ENCODE results near the gene MUC21.

Gene MUC21

DNA sequence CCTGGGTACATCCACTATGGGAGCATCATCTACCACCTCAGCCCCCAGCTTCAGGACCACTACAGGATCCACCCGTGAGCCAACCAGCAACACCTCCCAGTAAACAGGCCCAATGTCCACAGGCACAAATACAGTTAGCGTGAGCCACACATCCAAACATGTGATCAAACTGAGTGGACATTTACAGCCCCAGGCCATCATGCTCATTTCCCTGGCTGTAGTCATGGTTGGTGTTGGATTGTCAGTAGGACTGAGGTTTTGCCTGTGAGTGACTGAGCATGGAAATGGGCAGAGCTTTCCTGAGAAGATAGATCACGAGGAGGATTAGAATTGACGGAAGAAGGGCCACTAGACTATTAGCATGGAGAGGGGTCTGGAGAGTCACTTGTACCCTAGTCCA, 10.7 kb upstream of the MUC21 start:
- Histone ChIP-seq H4K8ac (ENCODE audit: low read depth, low read length) (no peak overlapping the region), H2BK120ac (ENCODE audit: low read depth, low read length) (no peak overlapping the region), H2BK5ac (ENCODE audit: low read length) (no peak overlapping the region), H2AK5ac (ENCODE audit: low read depth, low read length) (no peak overlapping the region), H3K36me3 (replicated peaks in 1 of 2; ENCODE audit: control insufficient read depth in 2 of 2, insufficient read depth in 2 of 2, low read length in 2 of 2) (no peaks in the 10 kb centered on the region), H3K4me3 (ENCODE audit: low read length in 2 of 2) (no peak overlapping the region), H2BK15ac (ENCODE audit: low read length) (peak overlapping the region; percentile 56), H3K9ac (ENCODE audit: low read depth, low read length, poor library complexity) (no peak overlapping the region), H4K91ac (ENCODE audit: low read depth, low read length, poor library complexity) (no peak overlapping the region), H3K18ac (ENCODE audit: low read length) (no peak overlapping the region), H3K27me3 (ENCODE audit: control insufficient read depth in 3 of 3, insufficient read depth in 3 of 3, low read depth in 1 of 3, low read length in 3 of 3) (peaks cover 0 to 5% (median 0%) of the 10 kb centered on the region in 3 experiments), H2AFZ (ENCODE audit: low read length) (no peak overlapping the region), H3K79me1 (ENCODE audit: low read depth, low read length) (no peaks in the 10 kb centered on the region), H3K27ac (replicated peaks; ENCODE audit: low read length) (no peak overlapping the region), H3K9me3 (replicated peaks in 1 of 2; ENCODE audit: control insufficient read depth in 2 of 2, insufficient read depth in 1 of 2, low read depth in 1 of 2, low read length in 2 of 2) (no peaks in the 10 kb centered on the region), H3K4me1 (ENCODE audit: control insufficient read depth in 2 of 2, insufficient read depth in 1 of 2, low read depth in 1 of 2, low read length in 2 of 2) (no peaks in the 10 kb centered on the region), H3K23ac (ENCODE audit: low read depth, low read length, poor library complexity) (no peak overlapping the region), H3K4ac (ENCODE audit: low read length) (no peak overlapping the region), H3K4me2 (ENCODE audit: insufficient read depth, low read length, poor library complexity, severe bottlenecking) (no peak overlapping the region), H2BK12ac (ENCODE audit: low read length) (no peak overlapping the region), H3K14ac (ENCODE audit: low read length) (no peak overlapping the region)
- DNase-seq (ENCODE audit: low spot score), result no peak
- no CpG with 5 or more reads among the region's 4 CpGs for WGBS, 2 donors (ENCODE audit: extremely low coverage in 2 of 2, insufficient read length in 2 of 2, insufficient replicate concordance in 1 of 2)

DNA sequence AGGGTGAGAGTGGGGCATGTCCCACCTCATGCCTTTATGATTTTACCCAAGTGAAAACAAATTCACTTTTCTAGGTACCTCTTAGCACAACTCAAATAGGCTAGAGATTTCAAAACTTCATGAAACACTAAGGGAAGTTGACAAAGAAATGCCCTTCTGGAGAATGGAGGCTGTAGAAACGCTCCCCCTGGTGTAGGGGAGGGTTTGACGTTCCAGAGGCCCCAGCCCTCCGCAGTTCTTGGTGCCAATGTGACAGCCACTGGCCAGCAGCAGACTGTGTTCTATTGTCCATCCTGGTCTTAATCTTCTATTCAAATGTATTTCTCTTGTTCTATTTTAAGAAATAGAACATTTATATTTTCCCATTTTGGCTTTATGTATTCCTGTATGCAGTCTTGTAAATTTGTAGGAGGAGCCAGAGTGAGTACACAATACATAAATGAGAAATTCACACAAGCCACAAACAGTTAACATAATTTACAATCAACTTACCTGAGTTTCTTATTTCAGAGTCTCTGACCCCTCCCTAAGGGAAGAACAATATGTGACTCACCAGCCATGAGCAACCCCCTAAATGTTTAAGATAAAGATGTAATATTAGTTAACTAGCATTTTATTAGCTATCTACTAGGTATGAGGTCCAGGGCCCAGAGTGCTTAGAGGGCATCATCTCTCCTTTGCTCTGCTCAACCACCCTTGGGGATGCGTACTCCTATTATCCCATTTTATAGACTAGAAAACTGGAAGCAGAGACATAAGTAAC, 8.8 kb upstream of the MUC21 start:
- Histone ChIP-seq H3K4me2 (ENCODE audit: insufficient read depth, low read length, poor library complexity, severe bottlenecking) (no peak overlapping the region), H4K91ac (ENCODE audit: low read depth, low read length, poor library complexity) (no peak overlapping the region), H3K9ac (ENCODE audit: low read depth, low read length, poor library complexity) (no peak overlapping the region), H2BK120ac (ENCODE audit: low read depth, low read length) (no peak overlapping the region), H2BK15ac (ENCODE audit: low read length) (no peak overlapping the region), H3K79me1 (ENCODE audit: low read depth, low read length) (no peaks in the 10 kb centered on the region), H3K36me3 (replicated peaks in 1 of 2; ENCODE audit: control insufficient read depth in 2 of 2, insufficient read depth in 2 of 2, low read length in 2 of 2) (no peaks in the 10 kb centered on the region), H3K14ac (ENCODE audit: low read length) (no peak overlapping the region), H3K4ac (ENCODE audit: low read length) (no peak overlapping the region), H3K4me3 (ENCODE audit: low read length in 2 of 2) (no peak overlapping the region), H3K18ac (ENCODE audit: low read length) (no peak overlapping the region), H2AFZ (ENCODE audit: low read length) (no peak overlapping the region), H3K27me3 (ENCODE audit: control insufficient read depth in 3 of 3, insufficient read depth in 3 of 3, low read depth in 1 of 3, low read length in 3 of 3) (peaks cover 0 to 9% (median 0%) of the 10 kb centered on the region in 3 experiments), H3K27ac (replicated peaks; ENCODE audit: low read length) (no peak overlapping the region), H2BK12ac (ENCODE audit: low read length) (no peak overlapping the region), H2AK5ac (ENCODE audit: low read depth, low read length) (no peak overlapping the region), H3K4me1 (ENCODE audit: control insufficient read depth in 2 of 2, insufficient read depth in 1 of 2, low read depth in 1 of 2, low read length in 2 of 2) (no peaks in the 10 kb centered on the region), H3K23ac (ENCODE audit: low read depth, low read length, poor library complexity) (no peak overlapping the region), H4K8ac (ENCODE audit: low read depth, low read length) (no peak overlapping the region), H2BK5ac (ENCODE audit: low read length) (no peak overlapping the region), H3K9me3 (replicated peaks in 1 of 2; ENCODE audit: control insufficient read depth in 2 of 2, insufficient read depth in 1 of 2, low read depth in 1 of 2, low read length in 2 of 2) (no peaks in the 10 kb centered on the region)
- WGBS, 2 donors (ENCODE audit: extremely low coverage in 2 of 2, insufficient read length in 2 of 2, insufficient replicate concordance in 1 of 2), result no CpG with 5 or more reads among the region's 4 CpGs
- DNase-seq (ENCODE audit: low spot score), result no peak

DNA sequence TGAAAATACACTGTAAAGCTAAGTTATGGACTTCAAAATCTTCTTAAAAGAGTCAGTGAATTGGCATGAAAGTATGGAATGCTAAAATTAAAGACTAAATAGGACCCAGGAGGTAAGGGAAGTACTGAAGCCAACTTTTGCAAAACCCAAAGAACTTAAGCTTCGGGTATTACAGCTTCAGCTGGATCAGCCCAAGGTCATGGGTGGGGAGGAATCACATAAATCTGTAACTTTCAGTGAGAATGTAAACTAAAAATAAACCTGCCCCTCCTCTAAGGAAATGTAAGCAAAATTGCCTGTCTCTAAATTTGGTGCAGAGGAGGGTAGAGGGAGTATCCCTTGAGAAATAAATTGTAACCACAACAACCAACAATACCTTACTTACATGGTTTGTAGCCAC, 4.4 kb upstream of the MUC21 start:
- no peaks in the 10 kb centered on the region for H3K9me3 ChIP-seq (replicated peaks in 1 of 2; ENCODE audit: control insufficient read depth in 2 of 2, insufficient read depth in 1 of 2, low read depth in 1 of 2, low read length in 2 of 2)
- WGBS, 2 donors (ENCODE audit: extremely low coverage in 2 of 2, insufficient read length in 2 of 2, insufficient replicate concordance in 1 of 2), result no CpG with 5 or more reads among the region's 1 CpG
- peaks cover 0 to 4% (median 0%) of the 10 kb centered on the region in 3 experiments for H3K27me3 ChIP-seq (ENCODE audit: control insufficient read depth in 3 of 3, insufficient read depth in 3 of 3, low read depth in 1 of 3, low read length in 3 of 3)
- H4K91ac ChIP-seq (ENCODE audit: low read depth, low read length, poor library complexity), result no peak overlapping the region
- H2BK5ac ChIP-seq (ENCODE audit: low read length), result no peak overlapping the region
- H3K18ac ChIP-seq (ENCODE audit: low read length), result no peak overlapping the region
- no peaks in the 10 kb centered on the region for H3K36me3 ChIP-seq (replicated peaks in 1 of 2; ENCODE audit: control insufficient read depth in 2 of 2, insufficient read depth in 2 of 2, low read length in 2 of 2)
- H2BK15ac ChIP-seq (ENCODE audit: low read length), result no peak overlapping the region
- no peak overlapping the region for H2BK12ac ChIP-seq (ENCODE audit: low read length)
- no peak overlapping the region for H3K9ac ChIP-seq (ENCODE audit: low read depth, low read length, poor library complexity)
- DNase-seq (ENCODE audit: low spot score), result no peak
- peaks cover 0 to 10% of the 10 kb centered on the region in 2 donors for H3K4me1 ChIP-seq (ENCODE audit: control insufficient read depth in 2 of 2, insufficient read depth in 1 of 2, low read depth in 1 of 2, low read length in 2 of 2)
- H2AFZ ChIP-seq (ENCODE audit: low read length), result no peak overlapping the region
- H2BK120ac ChIP-seq (ENCODE audit: low read depth, low read length), result no peak overlapping the region
- H3K4me2 ChIP-seq (ENCODE audit: insufficient read depth, low read length, poor library complexity, severe bottlenecking), result no peak overlapping the region
- no peak overlapping the region for H3K23ac ChIP-seq (ENCODE audit: low read depth, low read length, poor library complexity)
- H3K14ac ChIP-seq (ENCODE audit: low read length), result no peak overlapping the region
- H3K4me3 ChIP-seq (ENCODE audit: low read length in 2 of 2), result no peak overlapping the region
- no peak overlapping the region for H3K4ac ChIP-seq (ENCODE audit: low read length)
- no peak overlapping the region for H3K27ac ChIP-seq (replicated peaks; ENCODE audit: low read length)
- H2AK5ac ChIP-seq (ENCODE audit: low read depth, low read length), result no peak overlapping the region
- no peaks in the 10 kb centered on the region for H3K79me1 ChIP-seq (ENCODE audit: low read depth, low read length)
- H4K8ac ChIP-seq (ENCODE audit: low read depth, low read length), result no peak overlapping the region

DNA sequence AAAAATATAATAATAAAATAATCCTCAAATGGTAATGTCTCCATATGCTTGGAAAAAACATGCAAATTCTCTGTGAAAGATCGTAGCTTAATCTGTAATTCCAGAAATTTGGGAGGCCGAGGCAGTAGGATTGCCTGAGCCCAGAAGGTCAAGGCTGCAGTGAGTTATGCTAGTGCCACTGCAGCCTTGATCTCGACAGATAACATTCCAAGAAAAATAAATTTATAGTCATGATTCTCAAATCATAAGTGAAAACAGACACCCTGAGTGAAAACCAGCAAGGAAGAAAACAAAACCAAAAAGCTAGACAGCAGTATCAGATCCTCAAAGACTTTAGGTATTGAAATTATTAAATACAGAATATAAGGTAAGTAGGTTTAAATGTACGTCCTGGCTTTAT, 3.8 kb upstream of the MUC21 start:
- Histone ChIP-seq H3K14ac (ENCODE audit: low read length) (no peak overlapping the region), H3K4ac (ENCODE audit: low read length) (no peak overlapping the region), H3K18ac (ENCODE audit: low read length) (no peak overlapping the region), H2BK5ac (ENCODE audit: low read length) (no peak overlapping the region), H3K79me1 (ENCODE audit: low read depth, low read length) (no peaks in the 10 kb centered on the region), H3K9ac (ENCODE audit: low read depth, low read length, poor library complexity) (no peak overlapping the region), H3K23ac (ENCODE audit: low read depth, low read length, poor library complexity) (no peak overlapping the region), H2BK120ac (ENCODE audit: low read depth, low read length) (no peak overlapping the region), H4K91ac (ENCODE audit: low read depth, low read length, poor library complexity) (no peak overlapping the region), H3K27me3 (ENCODE audit: control insufficient read depth in 3 of 3, insufficient read depth in 3 of 3, low read depth in 1 of 3, low read length in 3 of 3) (peaks cover 0 to 4% (median 0%) of the 10 kb centered on the region in 3 experiments), H2BK15ac (ENCODE audit: low read length) (no peak overlapping the region), H2BK12ac (ENCODE audit: low read length) (no peak overlapping the region), H3K4me2 (ENCODE audit: insufficient read depth, low read length, poor library complexity, severe bottlenecking) (no peak overlapping the region), H3K36me3 (replicated peaks in 1 of 2; ENCODE audit: control insufficient read depth in 2 of 2, insufficient read depth in 2 of 2, low read length in 2 of 2) (no peaks in the 10 kb centered on the region), H3K4me1 (ENCODE audit: control insufficient read depth in 2 of 2, insufficient read depth in 1 of 2, low read depth in 1 of 2, low read length in 2 of 2) (peaks cover 0 to 10% of the 10 kb centered on the region in 2 donors), H3K27ac (replicated peaks; ENCODE audit: low read length) (no peak overlapping the region), H3K9me3 (replicated peaks in 1 of 2; ENCODE audit: control insufficient read depth in 2 of 2, insufficient read depth in 1 of 2, low read depth in 1 of 2, low read length in 2 of 2) (no peaks in the 10 kb centered on the region), H4K8ac (ENCODE audit: low read depth, low read length) (no peak overlapping the region), H2AK5ac (ENCODE audit: low read depth, low read length) (no peak overlapping the region), H3K4me3 (ENCODE audit: low read length in 2 of 2) (no peak overlapping the region), H2AFZ (ENCODE audit: low read length) (no peak overlapping the region)
- WGBS, 2 donors (ENCODE audit: extremely low coverage in 2 of 2, insufficient read length in 2 of 2, insufficient replicate concordance in 1 of 2), result no CpG with 5 or more reads among the region's 4 CpGs
- no peak for DNase-seq (ENCODE audit: low spot score)

All from neuronal stem cell (in vitro differentiated cells).